Non-pigmented ciliary epithelial cell (primary cell): ENCODE measurements around the gene SLC2A11.

Experiments used
- DNase-seq: peaks from one replicate; pipeline ENCODE4 v3.0.0-alpha.2; 2010; ENCODE audit warnings: low read depth

Gene SLC2A11, protein sequence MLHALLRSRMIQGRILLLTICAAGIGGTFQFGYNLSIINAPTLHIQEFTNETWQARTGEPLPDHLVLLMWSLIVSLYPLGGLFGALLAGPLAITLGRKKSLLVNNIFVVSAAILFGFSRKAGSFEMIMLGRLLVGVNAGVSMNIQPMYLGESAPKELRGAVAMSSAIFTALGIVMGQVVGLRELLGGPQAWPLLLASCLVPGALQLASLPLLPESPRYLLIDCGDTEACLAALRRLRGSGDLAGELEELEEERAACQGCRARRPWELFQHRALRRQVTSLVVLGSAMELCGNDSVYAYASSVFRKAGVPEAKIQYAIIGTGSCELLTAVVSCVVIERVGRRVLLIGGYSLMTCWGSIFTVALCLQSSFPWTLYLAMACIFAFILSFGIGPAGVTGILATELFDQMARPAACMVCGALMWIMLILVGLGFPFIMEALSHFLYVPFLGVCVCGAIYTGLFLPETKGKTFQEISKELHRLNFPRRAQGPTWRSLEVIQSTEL

DNA sequence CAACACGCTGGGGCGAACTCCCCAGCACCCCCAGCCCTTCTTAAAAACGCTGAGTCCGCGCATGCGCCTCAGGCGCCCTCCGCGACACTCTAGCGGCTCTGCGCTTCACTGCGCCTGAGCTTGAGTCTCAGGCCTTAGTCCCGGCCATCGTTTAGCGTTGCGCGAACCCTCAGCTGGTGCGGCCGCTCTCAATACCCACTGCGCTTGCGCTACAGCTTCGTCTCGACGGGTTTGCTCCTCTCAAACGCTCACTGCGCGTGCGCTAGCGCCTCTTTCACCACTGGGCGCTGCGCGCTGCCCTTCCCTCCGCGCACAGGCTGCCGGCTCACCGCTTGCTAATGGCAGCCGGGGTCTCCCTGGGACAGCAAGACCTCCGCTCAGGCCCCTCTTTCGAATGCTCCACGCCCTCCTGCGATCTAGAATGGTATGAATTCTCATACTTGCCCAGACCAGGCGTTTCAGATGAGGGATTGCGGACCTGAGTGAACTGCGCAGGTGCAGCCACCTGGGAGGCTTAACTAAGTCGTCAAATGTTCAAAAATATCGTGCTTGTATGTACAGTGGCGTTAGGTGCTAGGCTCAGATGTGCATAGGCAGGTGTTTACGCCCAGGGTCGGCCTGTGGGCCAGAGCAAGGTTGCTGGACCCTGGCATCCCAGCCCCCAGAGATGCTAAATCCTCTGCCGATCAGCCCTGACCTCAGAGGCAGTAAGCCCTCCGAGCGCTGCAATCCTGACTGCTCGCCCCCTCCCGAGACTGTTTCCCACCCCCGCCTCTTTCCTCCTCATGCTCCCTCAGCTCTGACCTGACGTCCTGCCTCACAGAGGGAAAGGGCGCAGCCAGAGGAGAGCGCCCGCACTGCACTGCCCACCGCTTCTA, at the start of gene SLC2A11:
Gene SLC2A11, plus strand, starts transcription at position 270 of the 878 bp plus-strand sequence. Its CDS starts 125 bp downstream, at position 395.
- DNase-seq: peak; percentile 83

DNA sequence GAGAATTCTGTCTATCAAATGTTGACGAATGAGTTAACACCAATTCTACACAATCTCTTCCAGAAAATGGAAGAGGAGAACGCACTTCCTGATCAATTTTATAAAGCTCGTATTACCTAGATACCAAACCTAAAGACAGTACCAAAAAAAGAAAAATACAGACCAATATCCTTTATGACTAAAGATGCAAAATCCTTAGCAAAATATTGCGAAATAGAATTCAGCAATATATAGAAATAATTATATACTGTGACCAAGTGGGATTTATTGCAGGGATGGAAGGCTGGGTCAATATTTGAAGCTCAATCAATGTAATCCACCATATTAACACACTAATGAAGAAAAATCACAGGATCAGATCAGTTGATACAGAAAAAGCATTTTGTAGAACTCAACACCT, 45.3 kb upstream of the SLC2A11 start:
- DNase-seq: no peak

DNA sequence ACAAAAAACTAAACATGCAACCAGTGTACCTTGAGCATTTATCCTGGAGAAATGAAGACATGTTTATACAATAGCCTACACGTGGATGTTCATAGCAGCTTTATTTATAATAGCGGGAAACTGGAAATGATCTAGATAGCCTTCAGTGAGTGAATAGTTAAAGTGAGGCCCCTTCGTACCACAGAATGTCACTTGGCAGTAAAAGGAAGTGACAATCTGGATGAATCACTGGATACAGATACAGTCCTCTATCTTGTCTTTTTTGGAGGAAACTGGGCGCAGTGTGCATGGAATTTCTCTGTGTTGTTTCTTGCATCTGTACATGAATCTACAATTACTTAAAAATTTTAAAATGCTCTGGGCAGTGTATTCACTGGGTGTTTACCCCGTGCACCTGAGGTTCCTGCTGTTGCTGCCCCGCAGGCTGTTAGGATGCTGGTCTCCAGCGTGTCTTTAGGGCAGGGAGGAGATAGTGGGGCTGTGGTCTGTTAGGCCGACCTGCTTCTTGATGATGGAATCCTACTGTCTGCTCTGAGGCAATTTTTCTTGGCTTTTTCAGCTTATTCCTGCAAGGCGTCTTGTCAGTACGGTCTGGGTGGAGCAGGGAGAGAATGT, 42.0 kb upstream of the SLC2A11 start:
- no peak for DNase-seq

DNA sequence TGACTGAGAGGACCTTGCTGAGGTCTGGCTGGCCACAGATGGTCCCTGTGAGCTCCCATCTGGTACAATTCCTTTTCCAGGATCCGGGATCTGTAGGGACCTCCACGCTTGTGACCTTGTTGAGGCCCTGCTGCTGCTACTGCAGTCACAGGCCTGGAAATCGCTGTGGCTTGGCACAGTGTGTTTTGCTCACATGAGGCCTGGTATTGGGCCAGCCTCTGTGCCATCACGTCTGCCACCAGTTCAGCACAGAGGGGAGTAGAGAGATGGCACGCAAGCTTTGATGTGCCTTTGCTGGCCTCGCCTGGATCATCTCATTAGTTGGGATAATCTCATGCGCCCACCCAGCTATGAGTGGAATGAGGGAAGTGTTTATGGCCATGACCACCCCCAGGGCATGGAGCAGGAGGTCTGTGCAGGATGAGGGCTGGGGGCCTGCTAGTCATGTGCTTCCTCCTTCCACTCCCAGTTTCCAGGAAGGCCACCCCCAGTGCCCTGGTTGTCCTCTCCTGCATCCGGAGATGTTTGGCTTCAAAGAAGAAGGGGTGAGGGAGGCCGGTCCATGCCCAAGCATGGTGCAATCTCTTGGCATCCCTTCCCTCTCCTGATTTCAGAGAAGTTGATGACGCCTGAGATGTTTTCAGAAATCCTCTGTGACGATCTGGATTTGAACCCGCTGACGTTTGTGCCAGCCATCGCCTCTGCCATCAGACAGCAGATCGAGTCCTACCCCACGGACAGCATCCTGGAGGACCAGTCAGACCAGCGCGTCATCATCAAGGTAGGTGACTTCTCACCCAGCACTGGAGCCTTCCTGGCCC, 41.3 kb upstream of the SLC2A11 start:
- DNase-seq: no peak

DNA sequence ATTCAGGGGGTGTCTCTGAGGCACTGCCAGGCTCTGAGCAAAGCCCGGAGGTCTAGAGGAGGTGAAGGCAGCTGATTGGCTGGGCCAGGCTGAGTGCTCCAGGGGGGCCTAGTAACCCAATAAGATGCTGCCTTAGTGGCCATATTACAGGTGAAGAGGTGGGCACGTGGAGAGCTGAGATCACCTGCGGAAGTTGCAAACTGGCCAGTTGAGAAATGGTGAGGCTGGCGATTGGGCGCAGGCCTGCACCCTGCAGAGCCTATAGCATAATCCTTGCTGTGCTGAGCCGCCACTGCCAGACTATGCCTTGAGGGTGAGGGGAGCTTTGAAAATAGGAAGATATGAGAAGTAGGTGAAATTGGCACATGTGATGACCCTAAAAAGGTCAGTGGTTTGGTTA, 40.5 kb upstream of the SLC2A11 start:
- DNase-seq: no peak

DNA sequence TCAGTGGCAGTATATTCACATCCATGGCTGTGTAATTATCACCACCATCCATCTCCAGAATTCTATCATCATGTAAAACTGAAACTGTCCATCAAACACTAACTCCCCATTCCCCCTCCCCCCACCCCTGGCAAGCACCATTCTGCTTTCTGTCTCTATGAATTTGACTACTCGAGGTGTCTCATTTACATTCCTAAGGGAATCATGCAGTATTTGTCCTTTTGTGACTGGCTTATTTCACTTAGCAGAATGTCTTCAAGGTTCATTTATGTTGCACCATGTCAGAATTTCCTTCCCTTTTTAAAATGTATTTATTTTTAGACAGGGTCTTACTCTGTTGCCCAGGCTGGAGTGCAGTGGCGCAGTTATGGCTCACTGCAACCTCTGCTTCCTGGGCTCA, 39.1 kb upstream of the SLC2A11 start:
- no peak for DNase-seq

DNA sequence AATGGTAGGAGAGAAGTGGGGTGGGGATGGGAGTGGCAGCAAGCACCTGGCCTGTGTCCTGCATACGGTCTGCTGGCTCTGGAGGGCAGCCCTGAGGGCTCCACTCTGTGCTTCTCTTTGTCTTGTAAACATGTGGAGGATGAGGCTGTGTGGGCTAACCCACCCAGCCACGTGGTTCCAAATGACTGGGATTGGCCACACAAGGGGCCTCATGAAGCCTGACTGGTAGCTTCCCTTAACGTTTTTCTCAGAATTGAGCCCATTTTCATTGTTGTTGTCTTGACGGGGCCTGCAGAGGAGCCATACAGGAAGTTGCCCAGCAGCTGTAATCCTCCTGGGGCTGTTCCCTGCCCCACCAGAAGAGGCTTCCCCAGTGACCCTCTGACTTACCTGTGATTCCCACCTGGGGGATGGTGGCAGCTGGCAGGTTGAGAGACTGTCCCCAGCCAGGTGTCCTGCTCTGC, 36.9 kb upstream of the SLC2A11 start:
- DNase-seq: no peak

DNA sequence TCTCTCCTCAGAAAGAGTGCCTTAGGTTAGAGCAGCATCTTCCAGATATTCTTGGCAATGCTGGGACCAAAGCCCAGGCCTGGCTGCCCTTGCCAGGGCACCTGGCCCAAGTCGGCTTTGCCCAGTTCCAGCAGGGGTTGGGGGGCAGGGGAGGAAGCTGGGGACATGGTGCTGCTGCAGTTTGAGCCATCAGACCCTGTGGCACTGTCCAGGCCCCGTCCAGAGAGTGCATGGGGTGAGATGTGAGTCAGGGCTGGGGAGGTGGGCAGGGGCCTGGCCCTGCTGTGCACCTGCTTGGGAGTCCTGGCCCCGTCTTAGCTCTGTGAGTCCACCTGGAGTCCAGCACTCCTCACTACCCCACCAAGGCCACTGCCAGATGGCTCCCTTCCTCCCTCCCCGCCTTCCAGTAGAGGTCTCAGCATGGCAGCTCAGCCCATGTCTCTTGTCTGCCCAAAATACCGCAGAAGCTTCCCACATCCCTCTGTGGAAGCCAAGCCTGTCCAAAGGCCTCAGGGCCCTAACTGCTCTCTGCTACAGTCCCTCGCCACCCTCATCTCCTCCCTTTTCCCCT, 35.5 kb upstream of the SLC2A11 start:
- DNase-seq: no peak

DNA sequence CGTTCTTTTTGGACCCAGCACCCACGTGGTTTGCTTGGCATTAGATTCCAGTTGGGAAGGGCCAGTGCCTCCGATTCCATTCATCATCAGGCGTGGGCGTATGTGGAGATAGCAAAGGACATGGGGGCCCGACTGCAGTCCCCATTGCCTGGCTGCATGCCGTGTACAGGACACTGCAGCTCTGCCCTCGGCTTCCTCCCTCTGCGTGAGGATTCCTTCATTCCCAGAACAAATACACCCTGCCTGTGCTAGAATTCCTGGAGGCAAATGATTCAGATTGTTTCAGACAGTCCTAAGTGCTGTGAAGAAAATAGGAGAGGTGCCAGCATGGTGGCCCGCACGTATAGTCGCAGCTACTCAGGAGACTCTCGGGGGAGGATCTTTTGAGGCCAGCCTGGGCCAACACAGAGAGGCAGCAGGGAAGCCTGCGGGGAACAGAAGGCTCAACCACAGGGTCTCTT, 34.3 kb upstream of the SLC2A11 start:
- no peak for DNase-seq

DNA sequence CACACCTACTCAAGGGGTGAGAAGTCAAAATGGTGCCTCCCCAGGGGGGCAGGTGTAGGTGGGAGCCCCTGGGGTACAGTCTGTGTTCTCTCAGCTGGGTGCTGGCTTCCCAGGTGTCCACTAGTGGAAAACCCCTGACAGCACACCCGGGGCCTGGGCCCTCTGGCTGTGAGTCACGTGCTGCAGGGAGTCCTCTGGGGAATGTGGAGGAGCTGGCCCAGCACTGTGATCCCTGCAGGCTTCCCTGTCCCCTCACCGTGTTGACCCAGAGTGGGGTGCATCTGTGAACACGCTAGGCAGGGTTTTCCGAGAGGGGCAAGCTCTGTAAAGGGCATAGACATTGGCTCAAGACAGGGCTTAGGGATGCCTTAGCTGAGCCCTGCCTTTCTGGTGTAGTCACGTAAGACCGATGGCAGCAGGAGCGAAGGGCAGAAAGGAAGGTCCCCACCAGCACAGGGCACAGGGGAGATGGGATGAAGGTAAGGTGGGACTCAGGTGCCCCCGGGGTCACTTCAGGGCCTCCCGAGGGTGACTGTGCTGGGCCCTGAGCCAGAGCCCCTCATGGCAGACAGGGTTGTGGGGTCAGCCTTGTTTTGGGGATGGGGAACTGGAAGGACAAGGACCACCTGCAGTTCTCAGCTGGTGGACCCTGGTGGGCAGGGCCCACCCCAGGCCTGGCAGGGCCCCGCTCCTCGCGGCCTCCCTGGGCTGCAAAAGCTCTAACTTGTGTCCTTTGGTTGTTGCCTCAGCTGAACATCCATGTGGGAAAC, 33.0 kb upstream of the SLC2A11 start:
- DNase-seq: no peak

DNA sequence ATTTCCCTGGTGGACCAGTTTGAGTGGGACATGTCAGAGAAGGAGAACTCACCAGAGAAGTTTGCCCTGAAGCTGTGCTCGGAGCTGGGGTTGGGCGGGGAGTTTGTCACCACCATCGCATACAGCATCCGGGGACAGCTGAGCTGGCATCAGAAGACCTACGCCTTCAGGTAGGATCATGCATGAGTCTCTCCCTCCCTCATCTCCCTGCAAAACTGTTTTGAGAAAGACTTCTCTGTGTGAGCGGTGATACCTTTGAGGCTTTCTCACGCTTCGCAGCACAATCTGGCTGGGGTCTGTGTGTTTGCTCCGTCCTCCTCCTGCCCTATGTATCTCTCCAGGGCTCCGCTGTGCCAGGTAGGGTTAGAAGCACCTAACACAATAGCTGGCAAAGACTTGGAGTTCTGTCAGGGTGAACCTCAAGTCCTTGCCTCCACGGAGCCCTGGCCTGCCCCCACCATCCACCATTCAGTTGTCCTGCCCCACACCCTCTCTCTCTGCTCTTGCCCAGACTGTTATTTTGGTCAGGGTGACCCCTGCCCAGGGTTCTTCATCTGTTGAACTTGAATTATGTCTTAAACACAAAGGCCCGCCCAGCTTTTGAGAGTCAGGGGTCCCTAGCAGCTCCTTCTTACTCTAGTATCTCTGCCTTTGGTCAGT, 32.3 kb upstream of the SLC2A11 start:
- no peak for DNase-seq

DNA sequence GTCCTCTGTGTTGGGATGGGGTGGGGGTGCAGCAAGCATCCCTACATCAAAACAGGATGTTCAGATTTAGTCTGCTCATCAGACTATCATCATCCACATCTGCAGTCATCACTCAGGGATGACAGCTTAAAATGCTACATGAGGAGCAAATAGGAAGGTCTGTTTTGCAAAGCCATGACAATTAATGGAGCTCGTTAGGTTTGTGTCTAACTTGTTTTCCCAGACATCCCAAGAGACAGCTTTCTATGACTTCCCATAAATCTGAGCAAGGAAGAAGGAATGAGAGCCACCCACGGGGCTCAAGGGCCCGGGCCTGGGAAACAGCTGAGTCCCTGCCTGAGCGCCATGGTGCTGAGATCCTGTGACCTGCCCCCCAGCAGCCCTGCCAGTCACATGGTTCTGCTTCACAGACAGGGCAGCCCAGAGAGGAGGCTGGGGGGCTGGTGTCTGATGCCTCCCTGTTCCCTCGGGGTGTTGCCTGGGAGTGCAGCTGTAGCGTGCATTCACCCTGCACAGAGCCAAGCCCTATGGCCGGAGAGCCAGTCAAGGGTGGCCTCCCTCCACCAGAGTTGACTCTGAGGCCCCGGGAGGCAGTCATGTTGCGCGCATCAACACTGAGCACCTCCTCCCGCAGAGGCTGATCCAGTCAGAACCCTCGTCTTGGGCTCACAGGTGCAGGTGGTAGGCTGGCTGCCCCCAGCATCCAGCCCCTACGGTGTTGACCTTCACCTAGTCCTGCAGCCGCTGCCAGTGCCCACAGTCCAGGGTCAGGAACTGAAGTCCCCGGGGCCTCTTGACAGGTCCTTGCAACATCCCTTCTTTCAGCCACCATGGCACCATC, 30.9 kb upstream of the SLC2A11 start:
- DNase-seq: no peak

DNA sequence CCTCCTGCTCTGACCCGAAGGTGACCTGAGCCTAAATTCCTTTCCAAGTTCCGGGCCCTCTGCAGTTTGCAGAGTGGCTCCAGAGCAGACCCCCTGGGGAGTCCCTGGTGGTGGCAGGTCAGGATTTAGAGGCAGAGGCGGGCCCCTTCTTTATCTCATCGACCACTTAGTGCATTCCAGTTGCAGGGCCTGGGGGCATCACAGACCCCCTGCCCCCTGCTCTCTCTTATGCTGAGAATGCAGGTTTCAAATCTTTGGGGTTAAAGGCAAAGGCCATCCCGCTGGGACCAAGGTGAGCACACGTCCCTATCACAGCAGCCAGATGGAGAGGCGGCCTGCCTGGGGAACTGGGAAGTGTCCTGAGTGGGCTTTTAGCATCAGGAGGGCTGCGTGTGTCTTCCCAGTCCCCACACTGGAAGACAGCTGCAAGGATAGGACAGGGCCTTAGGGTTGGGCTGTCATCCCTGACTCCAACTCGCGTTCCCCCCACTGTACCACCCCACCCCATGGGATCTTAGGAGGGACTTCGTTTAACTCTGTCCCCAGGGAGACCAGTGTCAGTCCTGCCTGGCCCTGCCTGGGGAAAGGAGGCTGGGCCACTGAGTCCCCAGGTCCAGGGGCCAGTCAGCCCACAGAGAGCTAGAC, 30.2 kb upstream of the SLC2A11 start:
- no peak for DNase-seq

DNA sequence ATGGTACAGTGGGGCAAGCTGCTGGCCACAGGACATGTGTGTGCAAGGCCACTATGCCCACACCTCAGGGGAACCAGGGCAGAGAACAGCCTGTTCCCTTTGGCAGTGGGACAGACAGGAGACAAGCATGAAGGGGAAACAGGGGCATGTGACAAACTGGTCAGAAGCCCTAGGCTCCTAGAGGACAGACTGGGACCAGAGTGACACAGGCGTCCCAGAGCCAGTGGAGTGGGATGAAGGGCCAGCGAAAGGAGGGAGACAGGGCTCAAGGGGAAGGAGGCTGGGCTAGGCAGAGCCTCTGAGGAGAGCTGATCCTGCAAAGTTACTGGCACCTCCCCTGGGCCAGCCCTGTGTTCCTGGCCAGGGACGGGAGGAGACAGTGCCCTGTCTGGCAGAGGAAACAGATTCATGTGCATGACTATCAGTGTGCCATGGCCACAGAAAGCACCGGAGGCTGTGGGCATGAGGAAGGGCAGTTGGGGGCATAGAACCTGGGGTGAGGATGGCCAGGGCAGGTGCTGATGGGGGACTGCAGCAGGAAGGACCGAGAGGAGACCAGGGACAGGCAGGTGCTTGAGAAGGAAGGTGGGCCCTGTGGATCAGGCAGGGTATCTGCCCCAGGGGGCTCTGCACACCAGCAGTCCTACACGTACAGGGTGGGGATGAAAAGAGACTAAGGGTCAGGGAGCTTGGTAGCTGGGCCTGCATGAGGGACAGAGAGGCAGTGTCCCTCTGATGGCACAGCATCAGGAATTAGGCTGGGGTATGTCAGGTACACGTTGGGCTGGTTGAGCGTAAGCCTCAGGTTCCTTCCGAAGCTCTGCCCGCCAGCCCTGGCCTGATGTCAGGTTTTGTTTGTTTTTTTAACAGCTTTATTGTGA, 28.6 kb upstream of the SLC2A11 start:
- no peak for DNase-seq

DNA sequence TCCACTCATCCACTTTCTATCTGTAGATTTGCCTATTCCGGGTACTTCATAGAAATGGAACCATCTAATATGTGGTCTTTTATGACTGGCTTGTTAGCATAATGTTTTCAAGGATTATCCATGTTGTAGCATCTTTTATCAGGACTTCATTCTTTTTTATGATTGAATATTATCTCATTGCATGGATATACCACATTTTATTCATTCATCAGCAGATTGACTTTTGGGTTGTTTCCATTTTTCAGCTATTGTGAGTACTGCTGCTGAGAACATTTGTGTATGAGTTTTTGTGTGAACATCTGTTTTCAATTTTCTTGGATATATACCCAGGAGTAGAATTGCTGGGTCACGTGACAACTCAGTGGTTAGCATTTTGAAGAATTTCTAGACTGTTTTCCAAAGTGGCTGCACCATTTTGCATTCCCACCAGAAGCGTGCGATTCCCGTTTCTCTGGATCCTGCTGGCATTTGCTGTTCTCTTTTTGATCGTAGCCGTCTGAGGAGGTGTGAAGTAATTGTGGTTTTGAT, 27.8 kb upstream of the SLC2A11 start:
- peak; percentile 36 for DNase-seq

DNA sequence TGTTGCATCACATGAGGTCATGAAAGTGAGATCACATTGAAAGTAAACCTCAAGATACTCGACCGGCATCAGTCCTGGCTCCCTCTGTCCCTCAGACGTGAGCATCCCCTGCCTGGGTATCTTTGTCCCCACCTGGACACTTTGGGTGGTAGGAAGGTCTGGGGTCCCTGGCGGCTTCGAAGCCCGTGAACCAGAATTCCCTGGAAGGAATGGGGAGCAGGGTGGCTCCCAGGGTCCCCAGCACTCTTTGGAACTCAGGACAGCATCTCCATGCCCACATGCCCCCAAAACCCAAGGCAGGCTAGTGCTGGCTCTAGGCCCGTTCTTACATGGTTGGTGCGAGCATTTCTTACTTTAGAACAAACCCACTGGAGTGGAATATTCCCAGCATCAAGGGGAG, 26.4 kb upstream of the SLC2A11 start:
- no peak for DNase-seq

DNA sequence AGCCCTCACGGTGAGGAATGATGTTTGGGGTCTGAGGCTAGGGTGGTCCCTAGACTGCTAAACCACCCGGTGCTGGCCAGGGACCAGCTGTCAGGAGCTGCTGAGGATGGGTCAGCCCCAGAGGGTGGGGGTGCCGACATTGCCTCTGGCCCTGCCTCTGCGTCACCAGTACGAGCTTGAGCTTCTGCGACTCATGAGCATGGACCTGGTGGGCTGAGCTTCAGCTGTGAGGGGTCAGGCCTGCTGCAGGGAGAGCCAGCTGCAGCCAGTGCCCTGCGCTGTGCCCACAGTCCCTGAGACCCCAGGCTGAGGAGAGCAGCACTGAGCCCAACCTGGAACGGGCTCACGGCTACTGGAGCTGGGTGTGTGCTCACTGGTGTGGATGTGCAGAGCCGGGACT, 25.9 kb upstream of the SLC2A11 start:
- no peak for DNase-seq
